ENCODE data around the gene SLC12A4. TPM values are rescaled to one million over a fixed set of nuclear protein-coding genes. Genes with fewer than 3 reads are reported as not detected.

The SLC12A4 gene
- total and polyA plus RNA-seq, 4 donors: 31.8 to 58.8 (median 49.1) TPM

GRCh38 chr16:67953641-67954375 lies 14.6 kb downstream of the SLC12A4 start:
- Histone ChIP-seq H3K27ac (ENCODE audit: low read depth, low read length) (peak overlapping the region; percentile 6), H3K4me1 (ENCODE audit: control insufficient read depth, insufficient read depth, low read length) (peaks cover 45% of the 10 kb centered on the region), H3K36me3 (ENCODE audit: control insufficient read depth, insufficient read depth, low read length) (peaks cover 60% of the 10 kb centered on the region), H3K4me3 (ENCODE audit: low read depth, low read length) (no peak overlapping the region), H3K9me3 (ENCODE audit: control insufficient read depth, insufficient read depth, low read length) (no peaks in the 10 kb centered on the region), H3K27me3 (ENCODE audit: control insufficient read depth, insufficient read depth, low read length) (no peaks in the 10 kb centered on the region)
- 90% methylated on average over 7 of the region's 8 CpGs for WGBS (ENCODE audit: insufficient coverage)
- DNase-seq (ENCODE audit: low read depth in 4 of 6, low spot score in 6 of 6): no peak

DNA sequence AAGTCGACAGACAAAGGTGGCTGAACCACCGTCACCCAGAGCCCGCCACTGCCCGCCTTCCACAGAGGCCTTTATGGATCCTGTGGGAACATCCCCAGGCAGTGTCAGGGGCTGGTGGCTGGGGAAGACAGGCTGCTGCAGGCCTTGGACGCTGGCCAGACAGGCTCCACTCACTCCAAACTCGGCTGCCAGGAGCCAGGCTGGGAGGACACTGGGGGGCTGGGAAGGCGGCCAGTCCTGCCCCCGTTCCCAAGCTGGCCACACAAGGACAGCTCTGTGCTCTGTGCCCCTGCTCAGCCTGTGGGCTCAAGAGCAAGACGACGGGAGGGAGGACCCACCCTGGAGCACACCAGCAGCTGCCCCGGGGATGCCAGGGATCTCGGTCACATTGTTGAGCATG lies 17.0 kb downstream of the SLC12A4 start:
- peak in 3 of 6 donors; percentile 82 to 94 (median 89) for DNase-seq (ENCODE audit: low read depth in 4 of 6, low spot score in 6 of 6)
- H3K27ac ChIP-seq (ENCODE audit: low read depth, low read length): peak overlapping the region; percentile 88
- peaks cover 62% of the 10 kb centered on the region for H3K4me1 ChIP-seq (ENCODE audit: control insufficient read depth, insufficient read depth, low read length)
- peaks cover 66% of the 10 kb centered on the region for H3K36me3 ChIP-seq (ENCODE audit: control insufficient read depth, insufficient read depth, low read length)
- no peaks in the 10 kb centered on the region for H3K27me3 ChIP-seq (ENCODE audit: control insufficient read depth, insufficient read depth, low read length)
- no peak overlapping the region for H3K4me3 ChIP-seq (ENCODE audit: low read depth, low read length)
- no peaks in the 10 kb centered on the region for H3K9me3 ChIP-seq (ENCODE audit: control insufficient read depth, insufficient read depth, low read length)
- 29% methylated on average over 12 of the region's 12 CpGs for WGBS (ENCODE audit: insufficient coverage)

DNA sequence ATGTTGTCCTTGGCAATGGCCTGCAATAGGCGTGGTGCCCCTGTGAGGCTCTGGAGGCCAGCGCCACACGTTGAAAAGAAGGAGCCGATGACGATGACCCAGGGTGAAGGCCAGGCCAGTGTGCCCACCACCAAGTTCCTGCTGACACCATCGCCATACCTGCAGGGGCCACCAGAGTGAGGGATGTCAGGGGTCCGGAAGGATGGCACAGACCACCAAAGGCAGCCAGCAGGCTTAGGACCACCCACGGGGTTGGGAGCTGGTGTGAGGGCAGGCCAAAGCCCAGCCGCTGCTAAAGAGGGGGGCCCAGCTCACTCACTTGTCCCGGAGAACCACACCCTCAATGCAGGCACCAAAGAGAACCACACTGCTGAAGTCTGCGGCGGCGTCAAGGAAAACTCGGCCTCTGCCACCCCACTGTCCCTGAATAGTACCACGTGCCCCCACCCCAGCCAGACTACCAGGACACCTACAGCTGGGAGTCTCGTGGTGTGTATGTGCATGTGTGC lies 18.0 kb downstream of the SLC12A4 start:
- no peak for DNase-seq (ENCODE audit: low read depth in 4 of 6, low spot score in 6 of 6)
- Histone ChIP-seq H3K27ac (ENCODE audit: low read depth, low read length) (no peak overlapping the region), H3K9me3 (ENCODE audit: control insufficient read depth, insufficient read depth, low read length) (no peaks in the 10 kb centered on the region), H3K4me3 (ENCODE audit: low read depth, low read length) (no peak overlapping the region), H3K36me3 (ENCODE audit: control insufficient read depth, insufficient read depth, low read length) (peaks cover 77% of the 10 kb centered on the region), H3K27me3 (ENCODE audit: control insufficient read depth, insufficient read depth, low read length) (no peaks in the 10 kb centered on the region), H3K4me1 (ENCODE audit: control insufficient read depth, insufficient read depth, low read length) (peaks cover 73% of the 10 kb centered on the region)
- WGBS (ENCODE audit: insufficient coverage): 88% methylated on average over 13 of the region's 16 CpGs

DNA sequence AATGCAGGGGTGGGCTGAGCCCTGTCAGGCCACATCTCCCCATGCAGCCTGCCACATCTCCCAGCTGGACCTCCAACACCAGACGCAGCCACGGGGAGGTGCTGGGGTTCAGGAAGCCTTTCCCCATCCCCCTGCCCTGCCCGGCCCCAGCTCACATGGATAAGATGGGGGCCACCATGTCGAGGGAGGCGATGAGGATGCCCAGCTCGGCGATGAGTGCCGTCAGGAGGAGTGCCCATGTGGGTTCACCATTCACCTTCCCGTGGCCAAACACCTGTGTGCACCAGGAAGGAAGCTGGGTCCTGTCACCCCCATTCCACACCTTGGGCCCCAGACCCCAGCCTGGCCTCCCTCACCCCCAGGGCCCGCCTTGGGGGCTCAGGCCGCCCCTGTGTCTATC lies 18.8 kb downstream of the SLC12A4 start:
- Histone ChIP-seq H3K4me1 (ENCODE audit: control insufficient read depth, insufficient read depth, low read length) (peaks cover 79% of the 10 kb centered on the region), H3K4me3 (ENCODE audit: low read depth, low read length) (no peak overlapping the region), H3K36me3 (ENCODE audit: control insufficient read depth, insufficient read depth, low read length) (peaks cover 79% of the 10 kb centered on the region), H3K27me3 (ENCODE audit: control insufficient read depth, insufficient read depth, low read length) (no peaks in the 10 kb centered on the region), H3K9me3 (ENCODE audit: control insufficient read depth, insufficient read depth, low read length) (no peaks in the 10 kb centered on the region), H3K27ac (ENCODE audit: low read depth, low read length) (no peak overlapping the region)
- WGBS (ENCODE audit: insufficient coverage): 95% methylated on average over 11 of the region's 11 CpGs
- DNase-seq (ENCODE audit: low read depth in 4 of 6, low spot score in 6 of 6): no peak

GRCh38 chr16:67948015-67948414 lies 20.4 kb downstream of the SLC12A4 start:
- Histone ChIP-seq H3K4me1 (ENCODE audit: control insufficient read depth, insufficient read depth, low read length) (peaks cover 86% of the 10 kb centered on the region), H3K36me3 (ENCODE audit: control insufficient read depth, insufficient read depth, low read length) (peaks cover 87% of the 10 kb centered on the region), H3K27ac (ENCODE audit: low read depth, low read length) (no peak overlapping the region), H3K9me3 (ENCODE audit: control insufficient read depth, insufficient read depth, low read length) (no peaks in the 10 kb centered on the region), H3K4me3 (ENCODE audit: low read depth, low read length) (no peak overlapping the region), H3K27me3 (ENCODE audit: control insufficient read depth, insufficient read depth, low read length) (no peaks in the 10 kb centered on the region)
- WGBS (ENCODE audit: insufficient coverage): 96% methylated on average over 15 of the region's 15 CpGs
- no peak for DNase-seq (ENCODE audit: low read depth in 4 of 6, low spot score in 6 of 6)

DNA sequence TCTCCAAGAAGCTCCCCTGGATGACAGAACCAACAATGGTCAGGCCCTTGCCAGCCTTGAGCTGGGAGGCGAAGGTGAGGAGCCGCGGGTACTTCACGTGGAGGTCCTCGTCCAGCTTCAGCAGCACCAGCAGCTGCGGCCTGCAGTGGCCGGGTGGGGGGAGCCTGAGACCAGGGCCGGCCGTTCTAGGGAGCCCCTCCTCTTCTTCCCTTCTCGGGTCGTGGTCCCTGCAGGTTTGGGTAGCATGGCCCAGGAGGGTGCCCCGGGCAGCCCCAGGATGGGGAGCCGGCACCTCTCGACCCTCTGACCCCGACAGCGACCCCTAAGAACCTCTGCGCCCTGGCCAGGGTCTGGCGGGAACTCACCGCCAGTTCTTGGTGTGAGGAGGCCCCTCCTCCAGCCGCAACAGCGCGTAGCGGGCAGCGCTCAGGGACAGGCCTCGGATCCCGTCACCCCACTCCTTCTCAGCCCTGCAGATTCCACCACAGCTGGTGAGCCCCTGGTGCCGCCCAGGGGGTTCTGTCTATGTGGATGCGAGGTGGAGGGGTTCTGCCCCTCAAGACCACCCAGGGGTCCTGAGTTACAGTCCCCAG lies 21.4 kb downstream of the SLC12A4 start:
- DNase-seq (ENCODE audit: low read depth in 4 of 6, low spot score in 6 of 6): no peak
- 89% methylated on average over 25 of the region's 28 CpGs for WGBS (ENCODE audit: insufficient coverage)
- H3K27me3 ChIP-seq (ENCODE audit: control insufficient read depth, insufficient read depth, low read length): no peaks in the 10 kb centered on the region
- no peak overlapping the region for H3K4me3 ChIP-seq (ENCODE audit: low read depth, low read length)
- no peaks in the 10 kb centered on the region for H3K9me3 ChIP-seq (ENCODE audit: control insufficient read depth, insufficient read depth, low read length)
- H3K27ac ChIP-seq (ENCODE audit: low read depth, low read length): no peak overlapping the region
- peaks cover 87% of the 10 kb centered on the region for H3K4me1 ChIP-seq (ENCODE audit: control insufficient read depth, insufficient read depth, low read length)
- peaks cover 97% of the 10 kb centered on the region for H3K36me3 ChIP-seq (ENCODE audit: control insufficient read depth, insufficient read depth, low read length)

DNA sequence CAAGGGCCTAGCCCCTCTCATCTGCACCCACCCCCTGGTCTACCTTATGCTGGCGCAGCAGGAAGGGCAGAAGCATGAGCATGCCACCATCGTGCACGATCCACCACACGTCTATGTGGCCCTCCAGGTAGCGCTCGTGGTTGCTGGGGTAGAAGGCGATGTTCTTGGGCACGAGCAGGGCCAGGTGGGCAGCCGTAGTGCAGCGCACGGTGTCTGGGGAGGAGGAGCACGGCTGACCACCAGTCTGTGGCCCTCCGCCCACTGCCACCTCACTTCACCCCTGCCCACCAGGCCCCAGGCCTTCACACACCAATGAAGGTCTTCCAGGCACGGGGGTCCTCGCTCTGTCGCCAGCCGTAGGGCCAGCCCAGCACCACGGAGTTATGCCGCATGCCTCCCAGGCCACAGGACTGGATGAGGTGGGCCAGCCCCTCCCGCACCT lies 22.3 kb downstream of the SLC12A4 start:
- no peaks in the 10 kb centered on the region for H3K9me3 ChIP-seq (ENCODE audit: control insufficient read depth, insufficient read depth, low read length)
- H3K27me3 ChIP-seq (ENCODE audit: control insufficient read depth, insufficient read depth, low read length): no peaks in the 10 kb centered on the region
- no peak for DNase-seq (ENCODE audit: low read depth in 4 of 6, low spot score in 6 of 6)
- WGBS (ENCODE audit: insufficient coverage): 95% methylated on average over 20 of the region's 20 CpGs
- H3K27ac ChIP-seq (ENCODE audit: low read depth, low read length): no peak overlapping the region
- peaks cover 99% of the 10 kb centered on the region for H3K36me3 ChIP-seq (ENCODE audit: control insufficient read depth, insufficient read depth, low read length)
- peaks cover 77% of the 10 kb centered on the region for H3K4me1 ChIP-seq (ENCODE audit: control insufficient read depth, insufficient read depth, low read length)
- no peak overlapping the region for H3K4me3 ChIP-seq (ENCODE audit: low read depth, low read length)

DNA sequence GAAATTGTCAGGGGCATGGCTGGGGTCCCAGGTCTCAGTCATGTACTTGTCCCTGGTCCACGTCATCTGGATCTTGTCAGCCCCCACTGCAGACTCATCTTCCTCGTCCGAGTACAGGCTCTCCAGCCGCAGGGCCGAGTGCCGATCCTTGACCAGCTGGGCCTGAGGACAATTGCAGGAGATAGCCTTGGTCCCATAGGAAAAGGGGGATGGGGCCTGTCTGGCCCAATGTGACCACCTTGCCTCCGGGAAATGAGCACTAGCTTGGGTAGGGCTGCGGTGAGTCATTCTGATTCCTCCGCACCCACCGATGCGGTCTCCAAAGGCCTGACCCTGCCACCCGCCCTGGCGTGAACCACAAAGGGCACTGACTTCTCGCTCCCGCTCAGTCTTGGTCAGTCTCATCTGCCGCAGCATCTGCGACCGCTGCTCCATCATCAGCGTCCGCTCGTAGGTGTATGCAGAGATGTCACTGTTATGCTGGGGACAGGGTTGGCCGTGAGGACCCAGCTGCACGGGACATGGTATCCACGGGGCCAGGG lies 23.0 kb downstream of the SLC12A4 start:
- 94% methylated on average over 22 of the region's 24 CpGs for WGBS (ENCODE audit: insufficient coverage)
- H3K27ac ChIP-seq (ENCODE audit: low read depth, low read length): peak overlapping the region; percentile 86
- no peak for DNase-seq (ENCODE audit: low read depth in 4 of 6, low spot score in 6 of 6)
- H3K9me3 ChIP-seq (ENCODE audit: control insufficient read depth, insufficient read depth, low read length): no peaks in the 10 kb centered on the region
- peaks cover 93% of the 10 kb centered on the region for H3K36me3 ChIP-seq (ENCODE audit: control insufficient read depth, insufficient read depth, low read length)
- no peaks in the 10 kb centered on the region for H3K27me3 ChIP-seq (ENCODE audit: control insufficient read depth, insufficient read depth, low read length)
- peaks cover 71% of the 10 kb centered on the region for H3K4me1 ChIP-seq (ENCODE audit: control insufficient read depth, insufficient read depth, low read length)
- no peak overlapping the region for H3K4me3 ChIP-seq (ENCODE audit: low read depth, low read length)

DNA sequence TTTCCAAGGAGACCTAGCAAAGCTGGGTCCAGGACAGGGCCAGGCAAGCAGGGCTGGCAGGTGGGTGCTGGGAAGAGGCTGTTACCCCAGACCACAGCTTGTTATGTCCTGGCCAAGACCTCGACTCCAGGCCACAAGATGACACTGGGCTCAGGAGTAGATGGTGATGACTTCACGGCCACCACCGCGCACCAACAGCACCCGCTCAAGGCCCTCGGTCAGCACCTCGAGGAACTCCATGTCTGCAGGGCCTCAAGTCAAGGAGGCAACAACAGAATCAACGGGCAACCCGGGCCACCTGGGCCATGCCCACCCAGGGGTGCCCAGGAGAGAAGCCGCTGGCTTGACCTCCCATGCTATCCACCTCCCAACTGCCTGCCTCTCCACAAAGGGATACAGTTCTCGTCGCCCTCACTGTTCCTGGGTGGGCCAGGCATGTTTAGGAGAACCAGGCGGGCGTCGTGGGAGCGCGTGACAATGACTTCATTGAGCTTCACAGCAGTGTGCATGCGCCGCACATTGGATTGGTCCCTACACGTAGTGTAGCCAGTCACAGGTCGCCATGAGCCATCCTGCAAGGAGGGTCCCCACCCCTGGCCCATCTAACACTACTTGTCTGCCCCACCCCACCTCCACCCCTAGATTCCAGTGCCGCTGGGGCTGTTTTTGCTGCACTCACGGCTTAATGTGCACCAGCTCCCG lies 23.6 kb downstream of the SLC12A4 start:
- H3K4me1 ChIP-seq (ENCODE audit: control insufficient read depth, insufficient read depth, low read length): peaks cover 64% of the 10 kb centered on the region
- 86% methylated on average over 23 of the region's 24 CpGs for WGBS (ENCODE audit: insufficient coverage)
- peak overlapping the region; percentile 86 for H3K27ac ChIP-seq (ENCODE audit: low read depth, low read length)
- no peaks in the 10 kb centered on the region for H3K27me3 ChIP-seq (ENCODE audit: control insufficient read depth, insufficient read depth, low read length)
- H3K36me3 ChIP-seq (ENCODE audit: control insufficient read depth, insufficient read depth, low read length): peaks cover 92% of the 10 kb centered on the region
- H3K4me3 ChIP-seq (ENCODE audit: low read depth, low read length): no peak overlapping the region
- no peaks in the 10 kb centered on the region for H3K9me3 ChIP-seq (ENCODE audit: control insufficient read depth, insufficient read depth, low read length)
- no peak for DNase-seq (ENCODE audit: low read depth in 4 of 6, low spot score in 6 of 6)

Measured in spinal cord (tissue), 10 donors.